ENCODE data around the gene LMOD3. TPM values are rescaled to one million over a fixed set of nuclear protein-coding genes. Genes with fewer than 3 reads are reported as not detected.

Gene LMOD3
- total RNA-seq, 1 donor from 2014 or later: not detected

DNA sequence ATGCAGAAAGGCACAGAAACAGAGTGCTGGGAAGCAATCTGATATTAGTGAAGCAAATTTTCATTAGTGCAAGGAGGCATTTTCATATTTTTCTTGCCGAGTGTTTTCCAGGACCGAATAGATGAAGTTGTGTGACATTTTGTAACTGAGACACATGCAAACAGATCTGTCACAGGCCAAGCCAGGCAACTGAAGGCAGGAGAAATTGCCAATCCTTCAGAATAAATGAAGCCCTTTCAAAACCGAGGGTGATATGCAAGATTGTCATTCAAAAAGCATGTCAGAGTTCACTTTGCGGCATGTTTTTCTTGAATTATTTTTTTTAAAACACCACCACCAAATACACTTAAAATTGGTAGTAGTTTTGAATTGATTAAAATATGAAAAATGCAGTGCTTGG lies 6.2 kb downstream of the LMOD3 start:
- H3K27ac Mint-ChIP-seq: no peak overlapping the region
- no peaks in the 10 kb centered on the region for H3K36me3 Mint-ChIP-seq (ENCODE audit: low read depth)
- CTCF ChIA-PET: no interaction called here
- no peaks in the 10 kb centered on the region for H3K27me3 Mint-ChIP-seq
- TF ChIP-seq CTCF (IDR thresholded peaks at IDR 0.05): no peak
- no peaks in the 10 kb centered on the region for H3K9me3 Mint-ChIP-seq
- H3K4me3 Mint-ChIP-seq: no peak overlapping the region
- ATAC-seq (ENCODE audit: low read depth): no peak
- POLR2A ChIA-PET: no interaction called here
- H3K4me1 Mint-ChIP-seq: peaks cover 4% of the 10 kb centered on the region
- DNase-seq: no peak
- intact Hi-C loops (cut with micrococcal nuclease): no loop called here

DNA sequence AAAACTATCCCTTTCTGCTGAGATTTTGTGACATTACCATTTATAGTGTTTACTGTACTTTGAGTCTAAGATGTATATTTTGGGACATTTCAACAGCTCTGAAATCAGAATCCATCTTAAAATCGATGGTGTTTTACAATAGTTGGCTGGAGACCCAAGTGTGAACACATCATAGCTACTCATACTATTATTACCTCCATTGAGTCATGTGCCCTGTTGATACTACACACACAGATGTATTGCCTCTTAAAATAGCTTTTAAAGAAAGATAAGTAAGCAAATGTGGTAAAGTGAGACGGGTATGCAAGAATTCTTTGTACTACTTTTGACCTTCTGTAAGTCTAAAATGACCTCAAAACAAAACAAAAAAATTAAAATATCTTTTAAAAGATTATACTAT lies 6.7 kb downstream of the LMOD3 start:
- H3K9me3 Mint-ChIP-seq: no peaks in the 10 kb centered on the region
- intact Hi-C loops (cut with micrococcal nuclease): no loop called here
- ChIA-PET POLR2A (no interaction called here), CTCF (no interaction called here)
- no peak overlapping the region for H3K4me3 Mint-ChIP-seq
- no peak for DNase-seq
- H3K36me3 Mint-ChIP-seq (ENCODE audit: low read depth): no peaks in the 10 kb centered on the region
- H3K27ac Mint-ChIP-seq: no peak overlapping the region
- no peak for ATAC-seq (ENCODE audit: low read depth)
- H3K4me1 Mint-ChIP-seq: peaks cover under 1% of the 10 kb centered on the region
- no peaks in the 10 kb centered on the region for H3K27me3 Mint-ChIP-seq
- TF ChIP-seq CTCF (IDR thresholded peaks at IDR 0.05): no peak

DNA sequence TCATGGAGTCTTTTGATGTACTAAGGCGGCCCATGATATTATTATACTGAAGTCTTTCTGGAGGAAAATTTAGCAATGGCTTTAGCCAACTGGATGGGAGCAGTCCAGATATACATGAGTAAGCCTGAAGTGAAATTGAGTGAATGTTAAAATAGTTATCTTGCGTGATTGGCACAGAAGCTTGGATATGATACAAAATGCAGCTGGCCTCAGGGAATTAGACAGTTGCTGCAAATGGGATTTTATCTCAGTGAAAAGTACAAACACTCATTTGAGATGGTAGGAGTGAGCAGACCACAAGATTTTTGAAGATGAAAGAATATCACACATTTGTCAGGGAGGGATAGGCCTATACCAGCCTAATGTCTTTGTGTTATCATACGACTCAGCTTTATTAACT lies 8.9 kb downstream of the LMOD3 start:
- DNase-seq: no peak
- POLR2A ChIA-PET: no interaction called here
- CTCF ChIA-PET: interaction anchor here (1.0 kb wide), 1 partner anchor 9 kb away, joined by 3 read pairs; no protein-coding TSS in a partner anchor
- no peak for TF ChIP-seq CTCF (IDR thresholded peaks at IDR 0.05)
- no peak overlapping the region for H3K4me3 Mint-ChIP-seq
- H3K27me3 Mint-ChIP-seq: no peaks in the 10 kb centered on the region
- no peak overlapping the region for H3K27ac Mint-ChIP-seq
- H3K9me3 Mint-ChIP-seq: no peaks in the 10 kb centered on the region
- H3K4me1 Mint-ChIP-seq: no peaks in the 10 kb centered on the region
- intact Hi-C loops (cut with micrococcal nuclease): no loop called here
- no peaks in the 10 kb centered on the region for H3K36me3 Mint-ChIP-seq (ENCODE audit: low read depth)
- ATAC-seq (ENCODE audit: low read depth): no peak

GRCh38 chr3:69110941-69111546 lies 11.4 kb downstream of the LMOD3 start:
- ChIA-PET POLR2A (no interaction called here), CTCF (interaction anchor here (1.3 kb wide), 1 partner anchor 9 kb away, joined by 3 read pairs; no protein-coding TSS in a partner anchor)
- TF ChIP-seq CTCF (IDR thresholded peaks at IDR 0.05): no peak
- DNase-seq (no peak), ATAC-seq (ENCODE audit: low read depth) (no peak)
- H3K36me3 Mint-ChIP-seq (ENCODE audit: low read depth): no peaks in the 10 kb centered on the region
- no peak overlapping the region for H3K27ac Mint-ChIP-seq
- no peaks in the 10 kb centered on the region for H3K9me3 Mint-ChIP-seq
- intact Hi-C loops (cut with micrococcal nuclease): no loop called here
- no peaks in the 10 kb centered on the region for H3K4me1 Mint-ChIP-seq
- H3K4me3 Mint-ChIP-seq: no peak overlapping the region
- no peaks in the 10 kb centered on the region for H3K27me3 Mint-ChIP-seq

GRCh38 chr3:69108811-69109210 lies 13.6 kb downstream of the LMOD3 start:
- no peak for ATAC-seq (ENCODE audit: low read depth)
- TF ChIP-seq CTCF (IDR thresholded peaks at IDR 0.05): no peak
- no peak for DNase-seq
- ChIA-PET CTCF (no interaction called here), POLR2A (interaction anchor here (0.6 to 0.7 kb wide), 2 partner anchors 14 to 1453 kb away, joined by 3 to 6 read pairs; no protein-coding TSS in a partner anchor)
- Mint-ChIP-seq H3K4me3 (no peak overlapping the region), H3K36me3 (ENCODE audit: low read depth) (peaks cover 20% of the 10 kb centered on the region), H3K27me3 (no peaks in the 10 kb centered on the region), H3K4me1 (peaks cover 10% of the 10 kb centered on the region), H3K9me3 (no peaks in the 10 kb centered on the region), H3K27ac (peak overlapping the region; percentile 59)
- intact Hi-C loops (cut with micrococcal nuclease): no loop called here
